ENCODE results near the gene RNF166. TPM values are rescaled to one million over a fixed set of nuclear protein-coding genes. Genes with fewer than 3 reads are reported as not detected.

RNF166 gene
- total RNA-seq, 1 experiment from 2014 or later, result 19.8 TPM

DNA sequence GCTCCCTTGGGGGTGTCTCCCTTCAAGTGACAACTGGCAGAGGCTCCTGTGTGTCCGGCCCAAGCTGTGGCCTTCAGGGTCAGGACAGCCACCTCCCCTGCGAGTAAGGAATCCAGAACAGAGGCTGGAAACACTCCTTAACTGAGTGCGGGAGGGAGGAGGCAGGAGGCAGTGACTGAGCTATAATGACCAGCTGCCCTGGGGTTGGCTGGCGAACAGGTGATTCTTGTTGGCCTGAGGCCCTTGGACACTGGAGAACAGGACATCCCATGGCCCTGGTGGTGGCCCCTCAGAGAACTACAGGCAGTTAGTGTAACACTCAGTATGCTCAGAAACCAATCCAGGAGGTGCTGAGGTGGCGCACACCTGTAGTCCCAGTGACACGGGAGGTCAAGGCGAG is 10.5 kb downstream of the RNF166 start:
- Histone ChIP-seq H3K4me3 (ENCODE audit: low read depth in 2 of 2, low read length in 2 of 2) (no peak overlapping the region), H3K27ac (ENCODE audit: low read length) (no peak overlapping the region), H3K9me3 (ENCODE audit: control insufficient read depth, insufficient read depth, low read depth, low read length) (no peaks in the 10 kb centered on the region), H3K27me3 (ENCODE audit: control insufficient read depth, insufficient read depth, low read length) (no peaks in the 10 kb centered on the region), H3K4me1 (ENCODE audit: control insufficient read depth, insufficient read depth, low read length) (no peaks in the 10 kb centered on the region), H3K36me3 (ENCODE audit: control insufficient read depth, insufficient read depth, low read length) (no peaks in the 10 kb centered on the region)
- TF ChIP-seq, protein P1, sequence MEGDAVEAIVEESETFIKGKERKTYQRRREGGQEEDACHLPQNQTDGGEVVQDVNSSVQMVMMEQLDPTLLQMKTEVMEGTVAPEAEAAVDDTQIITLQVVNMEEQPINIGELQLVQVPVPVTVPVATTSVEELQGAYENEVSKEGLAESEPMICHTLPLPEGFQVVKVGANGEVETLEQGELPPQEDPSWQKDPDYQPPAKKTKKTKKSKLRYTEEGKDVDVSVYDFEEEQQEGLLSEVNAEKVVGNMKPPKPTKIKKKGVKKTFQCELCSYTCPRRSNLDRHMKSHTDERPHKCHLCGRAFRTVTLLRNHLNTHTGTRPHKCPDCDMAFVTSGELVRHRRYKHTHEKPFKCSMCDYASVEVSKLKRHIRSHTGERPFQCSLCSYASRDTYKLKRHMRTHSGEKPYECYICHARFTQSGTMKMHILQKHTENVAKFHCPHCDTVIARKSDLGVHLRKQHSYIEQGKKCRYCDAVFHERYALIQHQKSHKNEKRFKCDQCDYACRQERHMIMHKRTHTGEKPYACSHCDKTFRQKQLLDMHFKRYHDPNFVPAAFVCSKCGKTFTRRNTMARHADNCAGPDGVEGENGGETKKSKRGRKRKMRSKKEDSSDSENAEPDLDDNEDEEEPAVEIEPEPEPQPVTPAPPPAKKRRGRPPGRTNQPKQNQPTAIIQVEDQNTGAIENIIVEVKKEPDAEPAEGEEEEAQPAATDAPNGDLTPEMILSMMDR (IDR thresholded peaks at IDR 0.05), result no peak
- no peak for TF ChIP-seq SIN3A (IDR thresholded peaks at IDR 0.05; ENCODE audit: borderline replicate concordance, insufficient read depth, low read depth, low read length)
- TF ChIP-seq TCF7L2 (IDR thresholded peaks at IDR 0.05; ENCODE audit: low read depth, low read length), result no peak
- TF ChIP-seq POLR2AphosphoS5 (IDR thresholded peaks at IDR 0.05; ENCODE audit: low read depth, low read length), result no peak
- TF ChIP-seq, protein P2, sequence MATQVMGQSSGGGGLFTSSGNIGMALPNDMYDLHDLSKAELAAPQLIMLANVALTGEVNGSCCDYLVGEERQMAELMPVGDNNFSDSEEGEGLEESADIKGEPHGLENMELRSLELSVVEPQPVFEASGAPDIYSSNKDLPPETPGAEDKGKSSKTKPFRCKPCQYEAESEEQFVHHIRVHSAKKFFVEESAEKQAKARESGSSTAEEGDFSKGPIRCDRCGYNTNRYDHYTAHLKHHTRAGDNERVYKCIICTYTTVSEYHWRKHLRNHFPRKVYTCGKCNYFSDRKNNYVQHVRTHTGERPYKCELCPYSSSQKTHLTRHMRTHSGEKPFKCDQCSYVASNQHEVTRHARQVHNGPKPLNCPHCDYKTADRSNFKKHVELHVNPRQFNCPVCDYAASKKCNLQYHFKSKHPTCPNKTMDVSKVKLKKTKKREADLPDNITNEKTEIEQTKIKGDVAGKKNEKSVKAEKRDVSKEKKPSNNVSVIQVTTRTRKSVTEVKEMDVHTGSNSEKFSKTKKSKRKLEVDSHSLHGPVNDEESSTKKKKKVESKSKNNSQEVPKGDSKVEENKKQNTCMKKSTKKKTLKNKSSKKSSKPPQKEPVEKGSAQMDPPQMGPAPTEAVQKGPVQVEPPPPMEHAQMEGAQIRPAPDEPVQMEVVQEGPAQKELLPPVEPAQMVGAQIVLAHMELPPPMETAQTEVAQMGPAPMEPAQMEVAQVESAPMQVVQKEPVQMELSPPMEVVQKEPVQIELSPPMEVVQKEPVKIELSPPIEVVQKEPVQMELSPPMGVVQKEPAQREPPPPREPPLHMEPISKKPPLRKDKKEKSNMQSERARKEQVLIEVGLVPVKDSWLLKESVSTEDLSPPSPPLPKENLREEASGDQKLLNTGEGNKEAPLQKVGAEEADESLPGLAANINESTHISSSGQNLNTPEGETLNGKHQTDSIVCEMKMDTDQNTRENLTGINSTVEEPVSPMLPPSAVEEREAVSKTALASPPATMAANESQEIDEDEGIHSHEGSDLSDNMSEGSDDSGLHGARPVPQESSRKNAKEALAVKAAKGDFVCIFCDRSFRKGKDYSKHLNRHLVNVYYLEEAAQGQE (IDR thresholded peaks at IDR 0.05; ENCODE audit: insufficient read depth in 1 of 2, low read depth in 2 of 2, low read length in 1 of 2), result no peak
- ATAC-seq (no peak), DNase-seq (ENCODE audit: low read depth, low spot score) (no peak)
- intact Hi-C loops (cut with micrococcal nuclease; ENCODE audit: unreplicated experiment), result no loop called here
- ChIA-PET POLR2A (no interaction called here), CTCF (interaction anchor here (1.0 kb wide), 1 partner anchor 9 kb away, joined by 3 read pairs; no protein-coding TSS in a partner anchor)
- in situ Hi-C loops (cut with HindIII; ENCODE audit: low pct_unique_long_range_greater_than_20kb, low sequenced_read_pairs), result no loop called here
- BruUV-seq (replicated peaks), result no TSS peak

DNA sequence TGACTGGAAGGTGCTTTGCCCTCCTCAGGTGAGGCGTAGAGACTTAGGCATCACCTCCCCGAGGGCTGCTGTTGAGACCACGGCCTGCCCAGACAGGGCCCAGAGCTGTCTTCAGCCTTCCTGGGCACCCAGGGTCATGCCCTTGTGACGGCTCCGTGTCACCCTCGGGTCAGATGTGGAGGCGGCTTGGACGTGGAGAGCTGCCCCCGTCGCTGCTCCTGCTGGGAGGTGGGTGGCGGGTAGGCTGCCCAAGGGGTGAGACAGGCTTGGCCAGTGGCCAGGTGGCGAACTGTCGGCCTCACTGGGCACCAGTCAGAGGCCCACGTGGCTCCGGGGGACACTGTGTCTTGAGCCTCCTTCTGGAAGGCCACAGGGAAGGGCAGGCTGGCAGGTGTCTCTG is 11.0 kb downstream of the RNF166 start:
- ChIA-PET CTCF (no interaction called here), POLR2A (no interaction called here)
- ATAC-seq, result no peak
- Histone ChIP-seq H3K4me3 (ENCODE audit: low read depth in 2 of 2, low read length in 2 of 2) (no peak overlapping the region), H3K27me3 (ENCODE audit: control insufficient read depth, insufficient read depth, low read length) (no peaks in the 10 kb centered on the region), H3K9me3 (ENCODE audit: control insufficient read depth, insufficient read depth, low read depth, low read length) (no peaks in the 10 kb centered on the region), H3K4me1 (ENCODE audit: control insufficient read depth, insufficient read depth, low read length) (no peaks in the 10 kb centered on the region), H3K27ac (ENCODE audit: low read length) (no peak overlapping the region), H3K36me3 (ENCODE audit: control insufficient read depth, insufficient read depth, low read length) (no peaks in the 10 kb centered on the region)
- in situ Hi-C loops (cut with HindIII; ENCODE audit: low pct_unique_long_range_greater_than_20kb, low sequenced_read_pairs) (no loop called here), intact Hi-C loops (cut with micrococcal nuclease; ENCODE audit: unreplicated experiment) (no loop called here)
- BruUV-seq (replicated peaks), result no TSS peak
- TF ChIP-seq TCF7L2 (IDR thresholded peaks at IDR 0.05; ENCODE audit: low read depth, low read length) (no peak), SIN3A (IDR thresholded peaks at IDR 0.05; ENCODE audit: borderline replicate concordance, insufficient read depth, low read depth, low read length) (no peak), POLR2AphosphoS5 (IDR thresholded peaks at IDR 0.05; ENCODE audit: low read depth, low read length) (no peak)
- TF ChIP-seq, protein P1 (IDR thresholded peaks at IDR 0.05), result no peak
- TF ChIP-seq, protein P2 (IDR thresholded peaks at IDR 0.05; ENCODE audit: insufficient read depth in 1 of 2, low read depth in 2 of 2, low read length in 1 of 2), result no peak
- no peak for DNase-seq (ENCODE audit: low read depth, low spot score)
